Gastroesophageal sphincter (tissue), 4 donors: ENCODE measurements around the gene PPP1R3C. TPM values are rescaled to one million over a fixed set of nuclear protein-coding genes. Genes with fewer than 3 reads are reported as not detected.

Experiments used
- ATAC-seq: fragments of 150-250 bp; one replicate; pipeline ENCODE4 v1.9.1; 2016; ENCODE audit warnings: mild to moderate bottlenecking, moderate library complexity
- H3K27ac ChIP-seq, 4 donors: fragments of 200-600 bp; sonication (generic) in 3 of 4; 1 replicate in 3 of 4; 2 replicates in 1 of 4; pipeline ENCODE4 v1.5.1; 2016 to 2019
- H3K27me3 ChIP-seq: fragments of 200-600 bp; sonication (generic); one replicate; pipeline ENCODE4 v1.5.1; 2019
- H3K36me3 ChIP-seq, 2 donors: fragments of 200-600 bp; sonication (generic); one replicate each; pipeline ENCODE4 v1.5.1; 2019; ENCODE audit warnings: control low read depth in 1 of 2
- H3K4me1 ChIP-seq, 3 donors: fragments of 200-600 bp; sonication (generic); 1 replicate in 2 of 3; 2 replicates in 1 of 3; pipeline ENCODE4 v1.5.1; 2016 to 2019; ENCODE audit warnings: control low read depth in 2 of 3
- H3K4me3 ChIP-seq, 2 donors: fragments of 200-600 bp; sonication (generic); one replicate each; pipeline ENCODE4 v1.5.1; 2019; ENCODE audit warnings: mild to moderate bottlenecking in 1 of 2, moderate library complexity in 1 of 2
- H3K9me3 ChIP-seq, 3 donors: fragments of 200-600 bp; sonication (generic); one replicate each; pipeline ENCODE4 v1.5.1; 2017 to 2019; ENCODE audit warnings: control low read depth in 2 of 3
- CTCF ChIP-seq, 4 experiments: fragments of 200-600 bp in 2 of 4; fragments of 450-650 bp in 2 of 4; sonication (generic) in 1 of 4; IDR thresholded peaks; one replicate each; pipeline ENCODE4 v1.5.1; 2017 to 2019; ENCODE audit warnings: antibody characterized with exemption in 4 of 4, mild to moderate bottlenecking in 2 of 4, moderate library complexity in 2 of 4
- EP300 ChIP-seq: sonication (generic); formaldehyde crosslinking; IDR thresholded peaks from one replicate; pipeline ENCODE4 v1.6.1; 2017; ENCODE audit warnings: antibody characterized with exemption, mild to moderate bottlenecking
- POLR2A ChIP-seq, 2 donors: fragments of 450-650 bp; IDR thresholded peaks; one replicate each; pipeline ENCODE4 v1.6.1; 2017; ENCODE audit warnings: antibody characterized with exemption in 2 of 2, mild to moderate bottlenecking in 2 of 2, moderate library complexity in 1 of 2
- POLR2AphosphoS5 ChIP-seq: sonication (generic); formaldehyde crosslinking; IDR thresholded peaks from one replicate; pipeline ENCODE4 v1.6.1; 2017; ENCODE audit warnings: antibody characterized with exemption
- WGBS, 2 donors: methylation state at CpG; one replicate each; pipeline ENCODE4 v1.1.5; 2018; ENCODE audit warnings: low coverage in 1 of 2; 5-methylcytosine and 5-hydroxymethylcytosine counted together
- total RNA-seq, 4 donors: library from RNA; depleted of rRNA; stranded (reverse); fragments of >200 nt; gene quantifications; one replicate each; pipeline ENCODE4 v1.1.0, GENCODE V29; 2016

Gene PPP1R3C
- total RNA-seq, 4 donors from 2014 or later, result 83.3 to 162 (median 96.2) TPM

- no peak for TF ChIP-seq EP300
- TF ChIP-seq POLR2A (IDR thresholded peaks at IDR 0.05), result no peak
- no peak for TF ChIP-seq POLR2AphosphoS5
- TF ChIP-seq CTCF (IDR thresholded peaks at IDR 0.05), result no peak
- Histone ChIP-seq H3K27ac (no peak overlapping the region), H3K4me3 (no peak overlapping the region), H3K36me3 (no peaks in the 10 kb centered on the region), H3K9me3 (no peaks in the 10 kb centered on the region), H3K4me1 (no peaks in the 10 kb centered on the region), H3K27me3 (no peaks in the 10 kb centered on the region)
- 58 to 76% methylated on average over 1 of the region's 1 CpG for WGBS, 2 donors
- ATAC-seq, result no peak
Measured at GRCh38 chr10:91662993-91663392, 30.1 kb upstream of the PPP1R3C start.

- Histone ChIP-seq H3K27ac (no peak overlapping the region), H3K4me3 (no peak overlapping the region), H3K27me3 (no peaks in the 10 kb centered on the region), H3K9me3 (no peaks in the 10 kb centered on the region), H3K4me1 (no peaks in the 10 kb centered on the region), H3K36me3 (no peaks in the 10 kb centered on the region)
- no peak for TF ChIP-seq CTCF (IDR thresholded peaks at IDR 0.05)
- no peak for TF ChIP-seq POLR2A (IDR thresholded peaks at IDR 0.05)
- no peak for TF ChIP-seq EP300
- no peak for TF ChIP-seq POLR2AphosphoS5
- 64% methylated on average over 5 to 6 of the region's 6 CpGs for WGBS, 2 donors
- no peak for ATAC-seq
Measured at GRCh38 chr10:91653219-91653870, 20.5 kb upstream of the PPP1R3C start.

- no peaks in the 10 kb centered on the region for H3K9me3 ChIP-seq
- H3K4me3 ChIP-seq, result no peak overlapping the region
- no peak for ATAC-seq
- H3K36me3 ChIP-seq, result no peaks in the 10 kb centered on the region
- no peak for TF ChIP-seq CTCF (IDR thresholded peaks at IDR 0.05)
- no peak for TF ChIP-seq POLR2A (IDR thresholded peaks at IDR 0.05)
- no peak for TF ChIP-seq POLR2AphosphoS5
- H3K4me1 ChIP-seq, result no peaks in the 10 kb centered on the region
- no peaks in the 10 kb centered on the region for H3K27me3 ChIP-seq
- 66 to 72% methylated on average over 3 to 6 of the region's 6 CpGs for WGBS, 2 donors
- no peak overlapping the region for H3K27ac ChIP-seq
Measured at GRCh38 chr10:91652364-91652763, 19.5 kb upstream of the PPP1R3C start.

- no peak for TF ChIP-seq POLR2AphosphoS5
- no peak for TF ChIP-seq EP300
- no peak for TF ChIP-seq POLR2A (IDR thresholded peaks at IDR 0.05)
- TF ChIP-seq CTCF (IDR thresholded peaks at IDR 0.05), result peak in 1 of 4 experiments; percentile 33
- Histone ChIP-seq H3K36me3 (no peaks in the 10 kb centered on the region), H3K27me3 (no peaks in the 10 kb centered on the region), H3K4me1 (peaks cover 0 to 13% (median 0%) of the 10 kb centered on the region in 3 donors), H3K27ac (peak overlapping the region; percentile 25 to 62 (median 52)), H3K4me3 (no peak overlapping the region), H3K9me3 (no peaks in the 10 kb centered on the region)
- no peak for ATAC-seq
- 70 to 89% methylated on average over 3 of the region's 5 CpGs for WGBS, 2 donors
Measured at GRCh38 chr10:91643700-91644099, 10.8 kb upstream of the PPP1R3C start.
